GM19463 (cell line): Measurements from ENCODE around the gene KRTAP6-3.

Experiments
- ATAC-seq: cut with Tn5 transposase; IDR thresholded peaks from one replicate; pipeline ENCODE4 v1.9.1; 2021; ENCODE audit warnings: mild to moderate bottlenecking, moderate library complexity; ENCODE audit not compliant: unreplicated experiment

KRTAP6-3 gene

GRCh38 chr21:30592140-30592539, at the start of gene KRTAP6-3:
Gene KRTAP6-3, plus strand, starts transcription at chr21:30592440. Its CDS starts 6 bp downstream, at chr21:30592446.
- no peak for ATAC-seq

GRCh38 chr21:30552782-30553181, 39.5 kb upstream of the KRTAP6-3 start:
- no peak for ATAC-seq

GRCh38 chr21:30555095-30555494, 37.1 kb upstream of the KRTAP6-3 start:
- no peak for ATAC-seq

GRCh38 chr21:30561264-30561895, 30.9 kb upstream of the KRTAP6-3 start, which contains the start of gene KRTAP19-7:
Gene KRTAP19-7, minus strand, starts transcription at chr21:30561314. Its CDS starts 25 bp downstream, at chr21:30561289.
- ATAC-seq, result no peak

GRCh38 chr21:30561957-30562356, 30.3 kb upstream of the KRTAP6-3 start:
- ATAC-seq, result no peak

- no peak for ATAC-seq
Measured at GRCh38 chr21:30563072-30563471, 29.2 kb upstream of the KRTAP6-3 start.

- no peak for ATAC-seq
Measured at GRCh38 chr21:30563630-30564029, 28.6 kb upstream of the KRTAP6-3 start.

- no peak for ATAC-seq
Measured at GRCh38 chr21:30567617-30568016, 24.6 kb upstream of the KRTAP6-3 start.

- no peak for ATAC-seq
Measured at GRCh38 chr21:30577766-30578165, 14.5 kb upstream of the KRTAP6-3 start.

- no peak for ATAC-seq
Measured at GRCh38 chr21:30579346-30579745, 12.9 kb upstream of the KRTAP6-3 start.

GRCh38 chr21:30580132-30580531, 12.1 kb upstream of the KRTAP6-3 start:
- no peak for ATAC-seq

GRCh38 chr21:30582870-30583269, 9.4 kb upstream of the KRTAP6-3 start:
- no peak for ATAC-seq

- no peak for ATAC-seq
Measured at GRCh38 chr21:30590297-30590696, 1.9 kb upstream of the KRTAP6-3 start, which contains the start of gene KRTAP22-2. Gene KRTAP22-2, minus strand, starts transcription at chr21:30590397.

- no peak for ATAC-seq
Measured at GRCh38 chr21:30598802-30599201, 6.6 kb downstream of the KRTAP6-3 start, which contains the start of gene KRTAP6-2. Gene KRTAP6-2, minus strand, starts transcription at chr21:30598902. Its CDS starts 28 bp downstream, at chr21:30598874.

GRCh38 chr21:30600787-30601186, 8.5 kb downstream of the KRTAP6-3 start, which contains the start of gene KRTAP22-1:
Gene KRTAP22-1, plus strand, starts transcription at chr21:30601087.
- ATAC-seq, result no peak

GRCh38 chr21:30605968-30606367, 13.7 kb downstream of the KRTAP6-3 start:
- ATAC-seq, result no peak

- ATAC-seq, result no peak
Measured at GRCh38 chr21:30612132-30612531, 19.9 kb downstream of the KRTAP6-3 start.

GRCh38 chr21:30613836-30614235, 21.6 kb downstream of the KRTAP6-3 start, which contains the start of gene KRTAP6-1:
Gene KRTAP6-1, minus strand, starts transcription at chr21:30613930. Its CDS starts 26 bp downstream, at chr21:30613904.
- no peak for ATAC-seq

- ATAC-seq, result no peak
Measured at GRCh38 chr21:30615199-30615598, 23.0 kb downstream of the KRTAP6-3 start.

- ATAC-seq, result no peak
Measured at GRCh38 chr21:30616125-30616524, 23.9 kb downstream of the KRTAP6-3 start, which contains the start of gene KRTAP20-1. Gene KRTAP20-1, plus strand, starts transcription at chr21:30616425. Its CDS starts 30 bp downstream, at chr21:30616455.

GRCh38 chr21:30620080-30620479, 27.8 kb downstream of the KRTAP6-3 start:
- no peak for ATAC-seq

GRCh38 chr21:30620522-30620921, 28.3 kb downstream of the KRTAP6-3 start, which contains the start of gene KRTAP20-4:
Gene KRTAP20-4, plus strand, starts transcription at chr21:30620627.
- ATAC-seq, result no peak
